Effector memory CD4-positive, alpha-beta T cell (primary cell): ENCODE data around the gene STK36.
"Not testable (repeated sequence)": the region's sequence is repeated elsewhere in the genome, so short reads cannot be mapped to it uniquely, and the experiment has no call there.

Source experiments
- DNase-seq, 3 donors: peaks; one replicate each; pipeline ENCODE4 v3.0.0-alpha.2; 2020
- H3K27ac ChIP-seq: 2 replicates; pipeline ENCODE4 v1.7.0; 2013; ENCODE audit warnings: mild to moderate bottlenecking, low read length, moderate library complexity; ENCODE audit not compliant: insufficient read depth, poor library complexity, severe bottlenecking
- H3K27me3 ChIP-seq: replicated peaks from 2 replicates; pipeline ENCODE4 v1.7.0; 2013; ENCODE audit warnings: mild to moderate bottlenecking, low read length; ENCODE audit not compliant: insufficient read depth, control insufficient read depth, poor library complexity, severe bottlenecking
- H3K36me3 ChIP-seq: 2 replicates; pipeline ENCODE4 v1.7.0; 2013; ENCODE audit warnings: mild to moderate bottlenecking, low read length, moderate library complexity; ENCODE audit not compliant: control insufficient read depth, insufficient read depth
- H3K4me1 ChIP-seq: 2 replicates; pipeline ENCODE4 v1.7.0; 2013; ENCODE audit warnings: low read length, mild to moderate bottlenecking; ENCODE audit not compliant: control insufficient read depth, insufficient read depth, poor library complexity, severe bottlenecking
- H3K4me3 ChIP-seq: 2 replicates; pipeline ENCODE4 v1.7.0; 2013; ENCODE audit warnings: low read length, low read depth, mild to moderate bottlenecking; ENCODE audit not compliant: insufficient read depth, poor library complexity, severe bottlenecking
- H3K9me3 ChIP-seq: 2 replicates; pipeline ENCODE4 v1.7.0; 2013; ENCODE audit warnings: mild to moderate bottlenecking, low read length, moderate library complexity; ENCODE audit not compliant: control insufficient read depth

Gene STK36

DNA sequence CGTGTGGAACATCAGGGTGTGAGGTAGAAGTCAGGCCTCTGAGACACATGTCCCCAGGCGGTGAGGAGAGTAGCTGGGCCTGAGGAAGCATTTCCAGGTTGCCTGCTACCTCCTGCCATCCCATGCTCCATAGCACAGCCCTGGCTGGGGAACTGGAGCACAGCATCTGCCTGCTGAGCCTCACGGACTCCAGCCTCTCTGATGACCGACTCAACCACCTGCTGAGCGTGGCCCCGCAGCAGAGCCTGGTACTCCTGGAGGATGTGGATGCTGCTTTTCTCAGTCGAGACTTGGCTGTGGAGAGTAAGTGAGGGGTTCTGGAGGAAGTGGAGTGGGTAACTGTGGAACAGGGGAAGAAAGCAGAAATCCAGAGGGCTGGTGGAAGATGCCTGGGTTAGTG is 9.5 kb upstream of the STK36 start:
- Histone ChIP-seq H3K9me3 (no peaks in the 10 kb centered on the region), H3K27me3 (no peaks in the 10 kb centered on the region), H3K27ac (no peak overlapping the region), H3K36me3 (peaks cover 50% of the 10 kb centered on the region), H3K4me3 (no peak overlapping the region), H3K4me1 (peaks cover 8% of the 10 kb centered on the region)
- no peak for DNase-seq

DNA sequence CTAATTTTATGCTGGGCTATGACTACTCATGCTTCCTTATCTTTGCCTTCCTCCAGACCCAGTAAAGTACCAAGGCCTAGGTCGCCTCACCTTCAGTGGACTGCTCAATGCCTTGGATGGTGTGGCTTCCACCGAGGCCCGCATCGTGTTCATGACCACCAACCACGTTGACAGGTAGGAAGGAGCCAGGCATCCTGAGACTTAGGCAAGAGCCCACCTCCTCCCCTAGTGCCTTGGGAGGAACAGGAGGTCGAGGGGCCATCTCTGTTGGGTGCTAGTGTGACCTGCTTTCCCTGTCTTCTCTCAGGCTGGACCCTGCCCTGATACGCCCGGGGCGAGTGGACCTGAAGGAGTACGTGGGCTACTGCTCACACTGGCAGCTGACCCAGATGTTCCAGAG is 9.1 kb upstream of the STK36 start:
- no peak overlapping the region for H3K4me3 ChIP-seq
- no peaks in the 10 kb centered on the region for H3K9me3 ChIP-seq
- H3K36me3 ChIP-seq = peaks cover 54% of the 10 kb centered on the region
- H3K27ac ChIP-seq = no peak overlapping the region
- DNase-seq = no peak
- H3K4me1 ChIP-seq = peaks cover 8% of the 10 kb centered on the region
- H3K27me3 ChIP-seq = no peaks in the 10 kb centered on the region

DNA sequence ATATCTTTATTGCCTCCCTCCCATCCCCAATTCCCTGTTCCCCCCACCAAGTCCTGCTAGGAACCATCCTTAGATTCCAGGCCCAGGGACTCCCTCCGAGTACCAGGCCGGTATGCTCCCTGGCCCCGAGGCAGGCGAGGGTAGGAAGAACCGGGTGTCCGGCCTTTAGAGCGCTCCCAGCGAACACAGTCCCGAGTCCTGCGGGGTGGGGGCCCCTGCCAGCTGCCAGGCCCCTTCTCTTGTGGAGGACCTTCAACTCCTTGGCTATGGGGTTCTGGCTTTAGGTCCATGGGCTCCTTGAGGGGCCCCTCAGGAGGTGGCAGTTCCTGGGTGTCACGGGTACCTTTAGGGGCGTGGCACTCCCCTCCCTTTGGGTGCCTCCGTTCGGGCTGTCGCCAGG is 8.0 kb upstream of the STK36 start:
- H3K27me3 ChIP-seq = no peaks in the 10 kb centered on the region

DNA sequence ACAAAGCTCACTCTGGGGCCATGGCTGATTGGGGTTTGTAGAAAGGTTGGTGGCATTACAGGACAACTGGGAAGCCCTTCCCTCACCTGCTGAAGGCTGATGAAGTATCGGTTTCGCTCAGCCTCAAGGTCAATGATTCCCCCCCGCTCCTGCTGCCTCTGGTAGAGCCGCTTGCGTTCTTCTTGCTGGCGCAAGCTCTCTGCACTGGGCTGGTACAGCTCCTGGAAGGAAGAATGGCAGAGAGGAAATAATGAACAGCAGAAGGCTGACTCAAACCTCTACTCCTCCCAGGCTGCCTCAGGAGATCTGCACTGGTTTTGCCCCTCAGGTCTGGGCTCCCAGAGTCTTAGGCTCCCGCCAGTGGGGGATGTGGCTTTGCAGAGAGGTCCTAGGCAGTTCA is 7.2 kb upstream of the STK36 start:
- Histone ChIP-seq H3K4me3 (no peak overlapping the region), H3K36me3 (peaks cover 66% of the 10 kb centered on the region), H3K27ac (no peak overlapping the region), H3K9me3 (no peaks in the 10 kb centered on the region), H3K27me3 (no peaks in the 10 kb centered on the region), H3K4me1 (peaks cover 7% of the 10 kb centered on the region)
- DNase-seq = no peak

More for the DNA sequence above, 8.0 kb upstream of the STK36 start:
- Histone ChIP-seq H3K36me3 (peaks cover 62% of the 10 kb centered on the region), H3K9me3 (no peaks in the 10 kb centered on the region), H3K27ac (no peak overlapping the region), H3K4me1 (peaks cover 8% of the 10 kb centered on the region), H3K4me3 (no peak overlapping the region)
- DNase-seq = no peak

DNA sequence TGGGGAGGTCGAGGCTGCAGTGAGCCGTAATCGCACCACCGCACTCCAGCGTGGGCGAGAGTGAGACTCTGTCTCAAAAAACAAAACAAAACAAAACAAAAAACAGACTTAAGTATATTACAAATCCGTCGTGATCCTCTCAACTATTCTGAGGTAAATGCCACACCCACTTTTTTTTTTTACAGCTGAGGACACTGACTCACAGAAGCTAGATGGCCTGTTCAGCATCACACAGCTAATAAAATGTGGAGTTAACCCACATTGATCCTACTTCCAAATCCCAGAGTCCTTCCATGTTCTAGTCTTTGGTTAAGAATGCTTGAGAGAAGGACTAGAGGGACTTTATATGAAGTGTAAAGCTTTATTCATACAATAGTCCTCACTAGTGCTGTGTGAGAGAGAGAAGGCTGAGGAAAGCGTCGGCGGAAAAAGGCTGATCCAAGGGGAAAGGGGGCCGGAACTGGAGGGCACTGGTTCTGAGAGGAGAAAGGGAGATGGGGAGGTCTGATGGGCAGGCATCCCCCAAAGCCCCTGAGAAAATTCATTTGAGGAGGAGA is 711 bp upstream of the STK36 start:
- Histone ChIP-seq H3K4me1 (peaks cover 7% of the 10 kb centered on the region), H3K27ac (peak overlapping the region; percentile 77), H3K9me3 (no peaks in the 10 kb centered on the region), H3K4me3 (peak overlapping the region; percentile 89), H3K36me3 (peaks cover 25% of the 10 kb centered on the region), H3K27me3 (no peaks in the 10 kb centered on the region)
- DNase-seq = no peak

DNA sequence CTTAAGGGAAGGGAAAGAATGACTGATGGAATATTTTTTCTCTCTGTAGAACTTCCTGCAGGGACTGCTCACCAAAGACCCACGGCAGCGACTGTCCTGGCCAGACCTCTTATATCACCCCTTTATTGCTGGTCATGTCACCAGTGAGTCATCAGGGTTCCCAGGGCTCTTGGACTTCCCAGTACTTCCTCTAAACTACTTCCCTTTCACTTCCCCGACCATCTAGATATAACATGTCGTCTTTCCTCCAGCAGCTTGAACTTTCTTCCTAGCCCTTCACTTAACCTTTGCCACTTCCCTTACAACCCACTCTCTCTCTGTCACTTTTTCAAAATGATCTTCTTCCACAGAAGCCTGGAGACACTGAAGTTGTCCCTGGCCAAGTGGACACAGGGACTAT is 7.2 kb downstream of the STK36 start:
- H3K36me3 ChIP-seq = no peaks in the 10 kb centered on the region
- no peaks in the 10 kb centered on the region for H3K9me3 ChIP-seq
- H3K4me1 ChIP-seq = no peaks in the 10 kb centered on the region
- no peak overlapping the region for H3K4me3 ChIP-seq
- no peaks in the 10 kb centered on the region for H3K27me3 ChIP-seq
- no peak overlapping the region for H3K27ac ChIP-seq
- no peak for DNase-seq

DNA sequence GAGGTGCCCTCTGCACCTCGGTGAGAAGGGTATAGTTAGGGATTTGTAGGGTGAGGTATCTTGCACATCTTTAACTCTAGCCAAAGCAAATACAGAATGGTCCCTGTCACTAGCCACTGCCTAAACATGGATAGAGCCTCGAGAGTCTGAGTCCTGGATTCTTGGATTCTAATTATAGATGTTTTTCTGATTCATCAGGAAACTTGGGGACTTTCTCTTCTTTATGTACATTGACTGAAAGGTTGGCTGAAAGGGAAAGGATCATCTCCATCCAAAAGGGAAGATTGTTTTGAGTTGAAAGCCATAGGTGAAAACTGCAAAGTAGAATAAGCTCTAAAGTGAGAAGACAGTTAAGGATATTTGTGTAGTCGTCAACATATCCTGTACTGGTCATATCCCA is 8.2 kb downstream of the STK36 start:
- Histone ChIP-seq H3K36me3 (no peaks in the 10 kb centered on the region), H3K27ac (no peak overlapping the region), H3K27me3 (no peaks in the 10 kb centered on the region), H3K4me3 (no peak overlapping the region), H3K4me1 (no peaks in the 10 kb centered on the region), H3K9me3 (no peaks in the 10 kb centered on the region)
- DNase-seq = no peak

DNA sequence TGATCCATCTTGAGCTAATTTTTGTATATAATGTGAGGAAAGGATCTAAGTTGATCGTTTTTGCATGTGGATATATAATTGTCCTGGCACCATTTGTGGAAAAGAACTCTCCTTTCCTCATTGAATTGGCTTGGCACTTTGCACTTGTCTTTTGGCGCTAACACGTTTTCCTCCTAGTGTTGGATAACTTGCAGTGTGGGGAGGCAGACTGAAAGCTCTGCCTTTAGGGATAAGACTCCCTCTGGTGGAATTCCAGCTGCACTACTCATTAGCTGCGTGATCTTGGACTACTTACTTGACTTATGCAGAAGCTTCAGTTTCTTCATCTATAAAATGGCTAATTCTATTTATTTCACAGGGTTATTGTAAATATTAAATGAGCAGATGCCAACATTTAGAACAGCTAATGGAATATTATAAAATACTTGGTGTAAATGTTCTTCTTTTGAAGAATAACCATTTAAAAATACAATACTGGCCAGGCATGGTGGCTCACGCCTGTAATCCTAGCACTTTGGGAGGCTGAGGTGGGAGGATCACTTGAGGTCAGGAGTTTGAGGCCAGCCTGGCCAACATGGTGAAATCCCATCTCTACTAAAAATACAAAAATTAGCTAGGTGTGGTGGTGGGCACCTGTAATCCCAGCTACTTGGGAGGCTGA is 15.6 kb downstream of the STK36 start:
- not testable (repeated sequence) for H3K4me3 ChIP-seq, H3K27ac ChIP-seq, H3K4me1 ChIP-seq, DNase-seq, H3K27me3 ChIP-seq, H3K9me3 ChIP-seq, H3K36me3 ChIP-seq

DNA sequence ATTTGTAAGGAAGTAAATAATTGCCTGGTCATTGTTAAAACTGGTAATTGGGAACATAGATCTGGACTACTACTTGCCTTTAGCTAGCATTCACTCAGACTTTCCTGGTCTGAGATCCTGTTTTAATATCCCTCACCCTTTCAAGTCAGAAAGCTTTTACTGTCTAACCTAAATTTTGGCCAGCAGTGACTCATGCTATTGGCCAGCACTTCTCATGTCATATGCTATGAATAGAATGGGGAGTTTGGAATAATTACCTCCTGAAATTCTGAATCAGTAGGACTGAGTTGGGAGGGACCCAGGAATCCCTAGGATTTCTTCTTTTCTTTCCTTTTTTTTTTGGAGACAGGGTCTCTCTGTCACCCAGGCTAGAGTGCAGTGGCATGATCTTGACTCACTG is 19.3 kb downstream of the STK36 start:
- no peaks in the 10 kb centered on the region for H3K27me3 ChIP-seq
- no peak overlapping the region for H3K4me3 ChIP-seq
- no peak for DNase-seq
- H3K36me3 ChIP-seq = peaks cover 6% of the 10 kb centered on the region
- no peak overlapping the region for H3K27ac ChIP-seq
- no peaks in the 10 kb centered on the region for H3K4me1 ChIP-seq
- no peaks in the 10 kb centered on the region for H3K9me3 ChIP-seq

DNA sequence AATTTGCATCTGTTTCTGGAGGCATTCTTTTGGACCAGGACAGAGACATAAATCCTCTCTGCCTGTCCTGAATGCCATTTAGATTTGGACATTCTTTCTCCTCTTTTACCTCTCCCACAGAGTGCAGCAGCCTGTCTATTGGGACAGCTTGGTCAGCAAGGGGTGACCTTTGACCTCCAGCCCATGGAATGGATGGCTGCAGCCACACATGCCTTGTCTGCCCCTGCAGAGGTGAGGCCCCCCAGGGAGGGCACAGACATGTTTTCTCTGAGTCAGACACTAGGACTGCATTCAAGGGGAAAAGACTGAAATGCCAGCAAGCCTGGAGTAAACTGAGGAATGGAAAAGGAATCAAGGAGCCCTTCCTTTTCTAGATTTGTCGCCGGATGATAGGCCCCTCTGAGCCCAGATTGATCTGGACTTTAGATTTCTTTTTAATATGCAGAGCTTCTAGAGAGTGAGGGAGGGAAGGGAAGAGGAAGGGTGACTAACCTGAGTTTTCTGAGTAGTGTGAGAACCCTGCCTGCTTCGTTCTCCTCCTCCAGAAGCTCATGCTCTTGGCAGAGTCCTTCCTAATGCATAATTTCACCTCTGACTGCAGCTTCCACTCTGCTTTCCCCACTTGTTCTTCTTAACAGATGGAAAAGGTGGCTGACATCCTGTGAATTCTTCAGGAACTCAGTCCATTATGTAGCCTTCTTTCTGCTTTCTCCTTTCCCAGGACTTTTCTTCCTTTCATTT is 22.7 kb downstream of the STK36 start:
- Histone ChIP-seq H3K4me1 (no peaks in the 10 kb centered on the region), H3K4me3 (no peak overlapping the region), H3K36me3 (peaks cover 6% of the 10 kb centered on the region), H3K9me3 (no peaks in the 10 kb centered on the region), H3K27me3 (no peaks in the 10 kb centered on the region), H3K27ac (no peak overlapping the region)
- DNase-seq = no peak
